Measurements from ENCODE around the gene PREX1.

GRCh38 chr20:48782901-48783308 is 44.9 kb downstream of the PREX1 start:
- TF ChIP-seq GABPA (IDR thresholded peaks at IDR 0.05; ENCODE audit: low read depth) (no peak), POLR2AphosphoS5 (IDR thresholded peaks at IDR 0.05; ENCODE audit: low read depth) (no peak)

Measured in HL-60 (cell line).